Caco-2 (cell line): ENCODE results near the gene CCDC73. TPM values are rescaled to one million over a fixed set of nuclear protein-coding genes. Genes with fewer than 3 reads are reported as not detected.

Experiments
- BruUV-seq: library from RNA; stranded (reverse); fragments of 400-500 nt; replicated peaks from 2 replicates; lab custom pipeline; 2021; lab: Mats Ljungman, UMichigan
- CTCF ChIA-PET: fragments of 300-600 bp; sonication (Branson Sonifier 250); formaldehyde crosslinking; loops from one replicate; lab custom pipeline; 2022; ENCODE audit warnings: antibody characterized with exemption; lab: Charles Lee
- POLR2A ChIA-PET: fragments of 300-600 bp; sonication (Branson Sonifier 250); formaldehyde crosslinking; loops from one replicate; lab custom pipeline; 2022; ENCODE audit warnings: antibody characterized with exemption; lab: Charles Lee
- DNase-seq, 2 experiments: peaks; one replicate each; pipeline versions ENCODE4 v3.0.0 to v3.0.0-alpha.2; 2020 to 2022
- H3K27me3 ChIP-seq: replicated peaks from 2 replicates; pipeline ENCODE4 v1.6.0; 2011; ENCODE audit warnings: low read length; ENCODE audit not compliant: control insufficient read depth, insufficient read depth
- H3K36me3 ChIP-seq: 2 replicates; pipeline ENCODE4 v1.5.1; 2011; ENCODE audit warnings: low read length; ENCODE audit not compliant: control insufficient read depth, insufficient read depth
- H3K4me1 ChIP-seq: fragments of 250-450 bp; sonication (Bioruptor Pico); 2 replicates; pipeline ENCODE4 v1.5.1; 2020; ENCODE audit warnings: mild to moderate bottlenecking
- H3K4me3 ChIP-seq: 2 replicates; pipeline ENCODE4 v1.5.1; 2011; ENCODE audit warnings: low read depth, mild to moderate bottlenecking, control low read depth, low read length
- H3K9me3 ChIP-seq: fragments of 250-450 bp; sonication (Bioruptor Pico); 2 replicates; pipeline ENCODE4 v1.5.1; 2020; ENCODE audit warnings: mild to moderate bottlenecking, moderate library complexity
- H3K27ac Mint-ChIP-seq: one replicate; pipeline ENCODE4 v1.8.0; 2022; ENCODE audit warnings: mixed read lengths; ENCODE audit not compliant: unreplicated experiment
- H3K27me3 Mint-ChIP-seq: one replicate; pipeline ENCODE4 v1.8.0; 2022; ENCODE audit warnings: mixed read lengths; ENCODE audit not compliant: insufficient read depth, unreplicated experiment
- H3K36me3 Mint-ChIP-seq: one replicate; pipeline ENCODE4 v1.8.0; 2022; ENCODE audit warnings: mild to moderate bottlenecking, mixed read lengths; ENCODE audit not compliant: insufficient read depth, unreplicated experiment
- H3K4me1 Mint-ChIP-seq: one replicate; pipeline ENCODE4 v1.8.0; 2022; ENCODE audit warnings: low read depth, mixed read lengths; ENCODE audit not compliant: unreplicated experiment
- H3K4me3 Mint-ChIP-seq: one replicate; pipeline ENCODE4 v1.8.0; 2022; ENCODE audit warnings: mild to moderate bottlenecking, moderate library complexity, mixed read lengths; ENCODE audit not compliant: unreplicated experiment
- H3K9me3 Mint-ChIP-seq: one replicate; pipeline ENCODE4 v1.8.0; 2022; ENCODE audit warnings: mixed read lengths; ENCODE audit not compliant: unreplicated experiment
- intact Hi-C: fragments of 100-400 bp; cut with micrococcal nuclease; formaldehyde crosslinking; loops from one replicate; pipeline ENCODE4 v1.10.0; 2022; ENCODE audit not compliant: unreplicated experiment
- total RNA-seq: library from RNA; stranded (reverse); gene quantifications from 2 replicates; pipeline ENCODE4 v1.2.3, GENCODE V29; 2022
- TF ChIP-seq, protein P1 (sequence below), 2 experiments: fragments of 200-600 bp in 1 of 2; IDR thresholded peaks; 1 replicate in 1 of 2; 2 replicates in 1 of 2; pipeline versions ENCODE4 v1.5.1 to v1.8.0; 2011 to 2022; ENCODE audit warnings: antibody characterized with exemption in 1 of 2, control low read depth in 1 of 2, inconsistent platforms in 1 of 2, low read depth in 1 of 2, low read length in 1 of 2, mild to moderate bottlenecking in 1 of 2, moderate library complexity in 1 of 2; ENCODE audit not compliant: insufficient read depth in 1 of 2, severe bottlenecking in 1 of 2, unreplicated experiment in 1 of 2

Gene CCDC73
- total RNA-seq, 1 experiment from 2014 or later = not detected

DNA sequence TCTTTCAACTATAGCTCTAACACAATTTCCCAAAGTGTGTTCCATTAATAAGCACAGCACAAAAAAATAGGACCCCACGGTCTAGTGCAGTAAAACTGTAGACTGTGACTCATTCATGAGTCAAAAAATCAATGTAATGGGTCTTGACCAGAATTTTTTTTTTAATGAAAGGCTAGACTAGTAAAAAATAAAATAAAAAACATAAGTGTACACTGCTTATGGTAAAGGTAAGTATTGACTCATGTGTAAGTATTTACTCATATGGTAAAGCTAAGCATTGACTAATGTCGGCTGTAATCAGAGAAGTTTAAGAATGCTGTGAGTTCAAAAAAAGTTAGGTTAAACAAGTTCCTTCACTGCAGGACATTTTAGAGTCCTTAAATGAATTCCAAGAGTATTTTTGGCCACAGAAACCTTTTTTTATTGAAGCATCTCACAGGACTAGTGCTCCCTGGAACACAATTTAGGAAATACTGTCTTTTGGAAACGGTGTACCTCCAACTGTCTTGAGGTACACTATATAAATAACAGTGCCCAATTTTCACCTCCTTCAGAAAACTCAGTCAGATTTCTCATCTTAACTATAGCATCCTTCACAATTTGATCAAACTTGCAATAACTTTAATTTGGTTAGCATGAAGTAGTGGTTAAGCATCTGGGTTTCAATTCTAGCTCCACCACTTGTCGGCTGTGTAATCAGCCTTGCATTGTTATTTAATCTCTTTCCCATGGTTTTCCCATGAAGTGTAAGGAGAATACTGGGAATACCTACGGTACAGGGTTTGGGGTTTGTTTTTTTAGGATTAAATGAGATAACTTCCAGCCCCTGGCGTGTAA lies 2.1 kb downstream of the CCDC73 start:
- Mint-ChIP-seq H3K36me3 (no peaks in the 10 kb centered on the region), H3K27me3 (peaks cover 4% of the 10 kb centered on the region), H3K27ac (no peak overlapping the region), H3K4me3 (no peak overlapping the region), H3K4me1 (no peaks in the 10 kb centered on the region), H3K9me3 (no peaks in the 10 kb centered on the region)
- no TSS peak for BruUV-seq
- Histone ChIP-seq H3K9me3 (no peaks in the 10 kb centered on the region), H3K36me3 (no peaks in the 10 kb centered on the region), H3K4me1 (no peaks in the 10 kb centered on the region), H3K4me3 (no peak overlapping the region), H3K27me3 (no peaks in the 10 kb centered on the region)
- intact Hi-C loops = loop anchor here (5.0 to 10.0 kb wide), 3 partner anchors 178 to 405 kb away; partner anchors contain the start of gene EIF3M
- ChIA-PET POLR2A (interaction anchor here (0.5 kb wide), 1 partner anchor 69 kb away, joined by 3 read pairs; no protein-coding TSS in a partner anchor), CTCF (no interaction called here)
- TF ChIP-seq, protein P1, sequence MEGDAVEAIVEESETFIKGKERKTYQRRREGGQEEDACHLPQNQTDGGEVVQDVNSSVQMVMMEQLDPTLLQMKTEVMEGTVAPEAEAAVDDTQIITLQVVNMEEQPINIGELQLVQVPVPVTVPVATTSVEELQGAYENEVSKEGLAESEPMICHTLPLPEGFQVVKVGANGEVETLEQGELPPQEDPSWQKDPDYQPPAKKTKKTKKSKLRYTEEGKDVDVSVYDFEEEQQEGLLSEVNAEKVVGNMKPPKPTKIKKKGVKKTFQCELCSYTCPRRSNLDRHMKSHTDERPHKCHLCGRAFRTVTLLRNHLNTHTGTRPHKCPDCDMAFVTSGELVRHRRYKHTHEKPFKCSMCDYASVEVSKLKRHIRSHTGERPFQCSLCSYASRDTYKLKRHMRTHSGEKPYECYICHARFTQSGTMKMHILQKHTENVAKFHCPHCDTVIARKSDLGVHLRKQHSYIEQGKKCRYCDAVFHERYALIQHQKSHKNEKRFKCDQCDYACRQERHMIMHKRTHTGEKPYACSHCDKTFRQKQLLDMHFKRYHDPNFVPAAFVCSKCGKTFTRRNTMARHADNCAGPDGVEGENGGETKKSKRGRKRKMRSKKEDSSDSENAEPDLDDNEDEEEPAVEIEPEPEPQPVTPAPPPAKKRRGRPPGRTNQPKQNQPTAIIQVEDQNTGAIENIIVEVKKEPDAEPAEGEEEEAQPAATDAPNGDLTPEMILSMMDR (IDR thresholded peaks at IDR 0.05; ENCODE audit: insufficient read depth in 1 of 2, low read depth in 1 of 2, low read length in 1 of 2, severe bottlenecking in 1 of 2, unreplicated experiment in 1 of 2) = no peak
- DNase-seq = no peak

GRCh38 chr11:32790916-32791315 lies 3.5 kb downstream of the CCDC73 start:
- Mint-ChIP-seq H3K27ac (no peak overlapping the region), H3K36me3 (no peaks in the 10 kb centered on the region), H3K4me3 (no peak overlapping the region), H3K9me3 (no peaks in the 10 kb centered on the region), H3K27me3 (peaks cover 4% of the 10 kb centered on the region), H3K4me1 (no peaks in the 10 kb centered on the region)
- Histone ChIP-seq H3K4me1 (no peaks in the 10 kb centered on the region), H3K27me3 (no peaks in the 10 kb centered on the region), H3K9me3 (no peaks in the 10 kb centered on the region), H3K4me3 (no peak overlapping the region), H3K36me3 (no peaks in the 10 kb centered on the region)
- ChIA-PET POLR2A (no interaction called here), CTCF (no interaction called here)
- TF ChIP-seq, protein P1 (IDR thresholded peaks at IDR 0.05; ENCODE audit: insufficient read depth in 1 of 2, low read depth in 1 of 2, low read length in 1 of 2, severe bottlenecking in 1 of 2, unreplicated experiment in 1 of 2) = no peak
- intact Hi-C loops = loop anchor here (5.0 to 10.0 kb wide), 3 partner anchors 176 to 404 kb away; partner anchors contain the start of gene EIF3M
- BruUV-seq = no TSS peak
- DNase-seq = no peak

DNA sequence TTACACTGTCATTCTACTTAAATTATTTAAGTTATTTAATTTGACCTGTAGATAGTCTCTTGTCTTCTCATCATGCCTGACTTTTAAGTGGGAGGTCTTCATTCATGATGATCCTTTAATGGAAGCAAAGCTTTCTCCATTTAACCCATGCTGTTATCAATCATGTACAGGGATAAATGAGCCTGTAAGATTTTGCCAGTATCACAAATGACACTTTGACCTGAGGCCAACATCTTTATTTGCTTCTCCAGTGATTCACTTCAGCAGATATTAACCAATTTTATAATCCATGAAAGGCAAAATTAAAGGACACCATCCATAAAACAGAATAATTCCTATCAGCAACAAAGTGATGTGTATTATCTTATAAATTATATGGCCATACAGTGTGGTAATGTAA lies 7.7 kb downstream of the CCDC73 start:
- POLR2A ChIA-PET = no interaction called here
- Mint-ChIP-seq H3K4me3 (no peak overlapping the region), H3K27ac (no peak overlapping the region)

More for the DNA sequence above, 7.7 kb downstream of the CCDC73 start:
- CTCF ChIA-PET = no interaction called here
- peaks cover 11% of the 10 kb centered on the region for H3K27me3 Mint-ChIP-seq
- Histone ChIP-seq H3K4me1 (no peaks in the 10 kb centered on the region), H3K9me3 (no peaks in the 10 kb centered on the region), H3K27me3 (no peaks in the 10 kb centered on the region), H3K4me3 (no peak overlapping the region), H3K36me3 (no peaks in the 10 kb centered on the region)
- no TSS peak for BruUV-seq
- no peak for DNase-seq
- TF ChIP-seq, protein P1 (IDR thresholded peaks at IDR 0.05; ENCODE audit: insufficient read depth in 1 of 2, low read depth in 1 of 2, low read length in 1 of 2, severe bottlenecking in 1 of 2, unreplicated experiment in 1 of 2) = no peak
- H3K4me1 Mint-ChIP-seq = no peaks in the 10 kb centered on the region
- intact Hi-C loops = no loop called here
- H3K9me3 Mint-ChIP-seq = no peaks in the 10 kb centered on the region
- H3K36me3 Mint-ChIP-seq = no peaks in the 10 kb centered on the region
